Ovary (tissue), 3 donors: Measurements from ENCODE around the gene DIP2C.

Source experiments
- EP300 ChIP-seq: sonication (generic); formaldehyde crosslinking; IDR thresholded peaks from one replicate; pipeline ENCODE4 v1.6.1; 2017; ENCODE audit warnings: antibody characterized with exemption
- POLR2A ChIP-seq: fragments of 450-650 bp; IDR thresholded peaks from one replicate; pipeline ENCODE4 v1.6.1; 2017; ENCODE audit warnings: antibody characterized with exemption, mild to moderate bottlenecking, moderate library complexity
- TF ChIP-seq, protein P1 (sequence below), 3 donors: fragments of 450-650 bp in 2 of 3; fragments of 200-600 bp in 1 of 3; IDR thresholded peaks; one replicate each; pipeline versions ENCODE4 v1.5.1 to v1.8.0; 2016 to 2022; ENCODE audit warnings: antibody characterized with exemption in 3 of 3, mild to moderate bottlenecking in 1 of 3
- donor health status: DM: no; HTN: no; CAD: no.

GRCh38 chr10:501596-501995 is 187.9 kb downstream of the DIP2C start:
- TF ChIP-seq, protein P1, sequence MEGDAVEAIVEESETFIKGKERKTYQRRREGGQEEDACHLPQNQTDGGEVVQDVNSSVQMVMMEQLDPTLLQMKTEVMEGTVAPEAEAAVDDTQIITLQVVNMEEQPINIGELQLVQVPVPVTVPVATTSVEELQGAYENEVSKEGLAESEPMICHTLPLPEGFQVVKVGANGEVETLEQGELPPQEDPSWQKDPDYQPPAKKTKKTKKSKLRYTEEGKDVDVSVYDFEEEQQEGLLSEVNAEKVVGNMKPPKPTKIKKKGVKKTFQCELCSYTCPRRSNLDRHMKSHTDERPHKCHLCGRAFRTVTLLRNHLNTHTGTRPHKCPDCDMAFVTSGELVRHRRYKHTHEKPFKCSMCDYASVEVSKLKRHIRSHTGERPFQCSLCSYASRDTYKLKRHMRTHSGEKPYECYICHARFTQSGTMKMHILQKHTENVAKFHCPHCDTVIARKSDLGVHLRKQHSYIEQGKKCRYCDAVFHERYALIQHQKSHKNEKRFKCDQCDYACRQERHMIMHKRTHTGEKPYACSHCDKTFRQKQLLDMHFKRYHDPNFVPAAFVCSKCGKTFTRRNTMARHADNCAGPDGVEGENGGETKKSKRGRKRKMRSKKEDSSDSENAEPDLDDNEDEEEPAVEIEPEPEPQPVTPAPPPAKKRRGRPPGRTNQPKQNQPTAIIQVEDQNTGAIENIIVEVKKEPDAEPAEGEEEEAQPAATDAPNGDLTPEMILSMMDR (IDR thresholded peaks at IDR 0.05) = no peak
- TF ChIP-seq EP300 (no peak), POLR2A (no peak)
